GM23248 (cell line): ENCODE results near the gene AGAP1. TPM values are rescaled to one million over a fixed set of nuclear protein-coding genes. Genes with fewer than 3 reads are reported as not detected.
A peak's percentile ranks its signal among the peaks of the same experiment; 100 is the strongest.

Experiments used
- DNase-seq: peaks from one replicate; pipeline ENCODE4 v3.0.0-alpha.2; 2015
- H2AFZ ChIP-seq: fragments of 200-600 bp; sonication (generic); 2 replicates; pipeline ENCODE4 v1.6.1; 2016; ENCODE audit warnings: antibody characterized with exemption
- H3F3A ChIP-seq: fragments of 200-600 bp; sonication (generic); 2 replicates; pipeline ENCODE4 v1.6.1; 2016; ENCODE audit warnings: mild to moderate bottlenecking, antibody characterized with exemption, mixed run types; ENCODE audit not compliant: insufficient read depth
- H3K27ac ChIP-seq: fragments of 200-600 bp; sonication (generic); 2 replicates; pipeline ENCODE4 v1.5.1; 2016; ENCODE audit warnings: mild to moderate bottlenecking
- H3K27me3 ChIP-seq: fragments of 200-600 bp; sonication (generic); replicated peaks from 2 replicates; pipeline ENCODE4 v1.6.1; 2016; ENCODE audit warnings: mild to moderate bottlenecking; ENCODE audit not compliant: insufficient read depth
- H3K36me3 ChIP-seq: fragments of 200-600 bp; sonication (generic); 2 replicates; pipeline ENCODE4 v1.6.1; 2016; ENCODE audit warnings: low read depth, mild to moderate bottlenecking
- H3K4me1 ChIP-seq: fragments of 200-600 bp; sonication (generic); 2 replicates; pipeline ENCODE4 v1.6.1; 2016; ENCODE audit warnings: mild to moderate bottlenecking; ENCODE audit not compliant: insufficient read depth
- H3K4me2 ChIP-seq: fragments of 200-600 bp; sonication (generic); one replicate; pipeline ENCODE4 v1.6.1; 2016; ENCODE audit warnings: mild to moderate bottlenecking; ENCODE audit not compliant: unreplicated experiment
- H3K4me3 ChIP-seq: fragments of 200-600 bp; sonication (generic); 2 replicates; pipeline ENCODE4 v1.5.1; 2016; ENCODE audit warnings: mild to moderate bottlenecking
- H3K79me2 ChIP-seq: fragments of 200-600 bp; sonication (generic); 2 replicates; pipeline ENCODE4 v1.6.1; 2016; ENCODE audit warnings: mild to moderate bottlenecking; ENCODE audit not compliant: insufficient read depth
- H3K9ac ChIP-seq: fragments of 200-600 bp; sonication (generic); 2 replicates; pipeline ENCODE4 v1.6.1; 2016; ENCODE audit warnings: mild to moderate bottlenecking
- H3K9me2 ChIP-seq: fragments of 200-600 bp; sonication (generic); 2 replicates; pipeline ENCODE4 v1.6.1; 2016; ENCODE audit warnings: mixed run types, mild to moderate bottlenecking, moderate library complexity; ENCODE audit not compliant: insufficient read depth
- H3K9me3 ChIP-seq: fragments of 200-600 bp; sonication (generic); one replicate; pipeline ENCODE4 v1.6.1; 2017; ENCODE audit warnings: low read depth
- H4K20me1 ChIP-seq: fragments of 200-600 bp; sonication (generic); 2 replicates; pipeline ENCODE4 v1.6.0; 2016; ENCODE audit not compliant: insufficient read depth
- EZH2 ChIP-seq: fragments of 200-600 bp; sonication (generic); IDR thresholded peaks from 2 replicates; pipeline ENCODE4 v1.6.1; 2018; ENCODE audit warnings: antibody characterized with exemption, mild to moderate bottlenecking; ENCODE audit not compliant: insufficient read depth, poor library complexity, severe bottlenecking
- EZH2phosphoT487 ChIP-seq: fragments of 200-600 bp; sonication (generic); IDR thresholded peaks from 2 replicates; pipeline ENCODE4 v1.6.1; 2018; ENCODE audit warnings: antibody characterized with exemption, moderate library complexity, mild to moderate bottlenecking, low read depth; ENCODE audit not compliant: insufficient read depth
- WGBS, 2 experiments: methylation state at CpG; one replicate each; pipeline ENCODE4 v1.1.6; 2015 to 2017; ENCODE audit warnings: low lambda C conversion rate in 2 of 2, low coverage in 1 of 2; ENCODE audit errors: missing lambda C conversion rate in 2 of 2; 5-methylcytosine and 5-hydroxymethylcytosine counted together
- in situ Hi-C: fragments of 300-500 bp; cut with MboI; formaldehyde crosslinking; loops from 2 replicates; pipeline ENCODE4 v1.15.0; 2020
- polyA plus RNA-seq: library from polyadenylated mRNA; unstranded; fragments of >200 nt; fragmentation: Nextera tagmentation; extraction: Ambion mirVana; gene quantifications from 2 replicates; pipeline ENCODE4 v1.2.1, GENCODE V29; 2016
- total RNA-seq: library from RNA; depleted of rRNA; stranded (reverse); fragments of >200 nt; shearing (Covaris generic); gene quantifications from 2 replicates; pipeline ENCODE4 v1.2.3, GENCODE V29; 2014

The AGAP1 gene
- total and polyA plus RNA-seq, 2 experiments from 2014 or later = 2.2 to 9.9 TPM

DNA sequence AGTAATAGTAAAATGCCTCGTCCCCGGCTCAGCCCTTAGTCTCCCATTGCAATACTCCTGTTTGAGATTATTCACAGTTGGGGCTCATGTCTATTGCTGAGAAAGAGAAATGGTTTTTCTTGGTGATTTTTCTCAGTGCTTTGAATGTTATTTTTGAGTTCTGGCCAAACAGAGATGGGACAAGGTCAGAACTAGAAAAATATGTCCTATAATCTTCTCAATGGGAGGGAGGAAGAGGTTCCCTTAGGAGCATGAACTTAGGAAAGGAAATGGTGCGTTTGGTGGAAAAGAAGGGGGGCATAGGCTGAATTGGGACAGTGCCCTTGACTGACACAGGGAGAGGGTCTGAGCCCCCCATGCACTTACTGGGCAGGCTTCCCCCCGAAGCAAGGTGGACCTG is 133.8 kb downstream of the AGAP1 start:
- Histone ChIP-seq H3K4me2 (no peak overlapping the region), H3K79me2 (peaks cover 100% of the 10 kb centered on the region), H3K4me1 (no peaks in the 10 kb centered on the region), H3K27ac (no peak overlapping the region), H3K36me3 (no peaks in the 10 kb centered on the region), H3K9me3 (no peaks in the 10 kb centered on the region), H3K9ac (no peak overlapping the region), H3F3A (no peaks in the 10 kb centered on the region), H3K4me3 (no peak overlapping the region), H3K9me2 (no peaks in the 10 kb centered on the region), H4K20me1 (no peaks in the 10 kb centered on the region; the same call in 1 of the 2 replicates), H3K27me3 (no peaks in the 10 kb centered on the region), H2AFZ (no peak overlapping the region)
- no peak for TF ChIP-seq EZH2
- 78 to 86% methylated on average over 4 of the region's 4 CpGs for WGBS, 2 experiments
- no peak for DNase-seq
- in situ Hi-C loops = no loop called here

- in situ Hi-C loops = no loop called here
- peaks cover 19% of the 10 kb centered on the region for H3F3A ChIP-seq
These were observed 137.0 kb downstream of the AGAP1 start for GRCh38 chr2:235630718-235631296.

DNA sequence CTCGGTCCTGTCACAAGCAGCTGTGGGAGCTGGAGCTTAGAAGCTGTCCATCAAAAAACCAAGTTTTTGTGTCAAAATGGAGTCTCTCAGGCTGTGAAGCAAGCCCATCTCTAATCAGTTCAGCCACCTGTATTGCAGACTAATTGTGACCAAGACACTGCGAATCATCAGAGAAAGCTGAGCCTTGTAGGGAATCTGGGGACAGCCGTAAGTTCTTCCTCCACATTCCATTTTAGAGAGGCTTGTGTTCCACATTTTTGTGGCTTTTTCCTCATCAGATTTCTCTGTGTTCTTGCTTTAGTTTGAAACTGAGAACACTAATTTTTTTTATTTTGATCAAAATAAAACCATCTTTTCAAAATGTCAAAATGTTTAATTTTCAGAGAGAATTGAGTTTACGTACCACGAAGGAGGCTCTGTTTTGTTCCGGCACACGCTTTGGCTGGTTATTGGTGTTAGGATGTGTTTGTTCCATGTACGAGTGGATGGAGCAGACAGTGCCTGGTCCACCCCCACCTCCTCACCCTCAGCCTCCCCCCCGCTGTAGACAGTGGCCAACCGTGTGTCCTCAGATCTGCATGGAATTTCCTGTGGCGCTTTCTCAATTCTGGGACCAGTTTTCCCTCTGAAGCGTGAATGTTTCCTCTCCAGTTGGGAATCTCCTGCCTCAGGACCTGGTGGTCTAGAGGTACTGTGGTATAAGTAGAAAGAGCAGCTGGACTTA is 140.8 kb downstream of the AGAP1 start:
- Histone ChIP-seq H3K79me2 (peaks cover 72% of the 10 kb centered on the region), H3K9me2 (no peaks in the 10 kb centered on the region), H3K9ac (peak overlapping the region; percentile 78), H3K4me1 (peaks cover 37% of the 10 kb centered on the region), H3K27me3 (no peaks in the 10 kb centered on the region), H3K27ac (peak overlapping the region; percentile 88), H3K36me3 (no peaks in the 10 kb centered on the region), H2AFZ (peak overlapping the region; percentile 21; the same call in 1 of the 2 replicates), H3K9me3 (no peaks in the 10 kb centered on the region), H3K4me2 (peak overlapping the region; percentile 86), H3K4me3 (peak overlapping the region; percentile 67), H4K20me1 (no peaks in the 10 kb centered on the region), H3F3A (peaks cover 38% of the 10 kb centered on the region)
- DNase-seq = peak; percentile 70
- WGBS, 2 experiments = 4 to 5% methylated on average over 12 of the region's 12 CpGs
- in situ Hi-C loops = no loop called here
- no peak for TF ChIP-seq EZH2phosphoT487
- no peak for TF ChIP-seq EZH2

More at GRCh38 chr2:235630718-235631296, 137.0 kb downstream of the AGAP1 start:
- WGBS, 2 experiments = 76 to 79% methylated on average over 21 of the region's 21 CpGs
- Histone ChIP-seq H3K9me3 (no peaks in the 10 kb centered on the region), H2AFZ (no peak overlapping the region), H3K27ac (no peak overlapping the region), H3K9ac (no peak overlapping the region), H3K4me2 (no peak overlapping the region), H4K20me1 (no peaks in the 10 kb centered on the region), H3K9me2 (no peaks in the 10 kb centered on the region), H3K79me2 (peaks cover 85% of the 10 kb centered on the region), H3K36me3 (no peaks in the 10 kb centered on the region), H3K4me3 (no peak overlapping the region), H3K27me3 (no peaks in the 10 kb centered on the region), H3K4me1 (peaks cover 19% of the 10 kb centered on the region)
- no peak for DNase-seq
- TF ChIP-seq EZH2 (no peak), EZH2phosphoT487 (no peak)

GRCh38 chr2:235636546-235636945 is 142.7 kb downstream of the AGAP1 start:
- H3K27ac ChIP-seq = peak overlapping the region; percentile 31; the same call in 1 of the 2 replicates
- no peaks in the 10 kb centered on the region for H4K20me1 ChIP-seq
- peak; percentile 53 for DNase-seq
- H3K4me3 ChIP-seq = no peak overlapping the region
- no peaks in the 10 kb centered on the region for H3K36me3 ChIP-seq
- no peaks in the 10 kb centered on the region for H3K27me3 ChIP-seq
- no peak overlapping the region for H3K4me2 ChIP-seq
- no peak for TF ChIP-seq EZH2
- TF ChIP-seq EZH2phosphoT487 = no peak
- H3K79me2 ChIP-seq = peaks cover 65% of the 10 kb centered on the region
- peaks cover 55% of the 10 kb centered on the region for H3F3A ChIP-seq
- no peak overlapping the region; the same call in 1 of the 2 replicates for H3K9ac ChIP-seq
- 20 to 23% methylated on average over 12 of the region's 12 CpGs for WGBS, 2 experiments
- no peaks in the 10 kb centered on the region for H3K9me3 ChIP-seq
- no peaks in the 10 kb centered on the region for H3K9me2 ChIP-seq
- in situ Hi-C loops = no loop called here
- no peak overlapping the region for H2AFZ ChIP-seq
- peaks cover 56% of the 10 kb centered on the region for H3K4me1 ChIP-seq
